ENCODE data around the gene LHB.

The LHB gene

GRCh38 chr19:48988860-48989259, 28.0 kb downstream of the LHB start:
- DNase-seq (ENCODE audit: low read depth) = no peak
- Histone ChIP-seq H3K27me3 (replicated peaks; ENCODE audit: control insufficient read depth, insufficient read depth, low read length) (no peaks in the 10 kb centered on the region), H3K4me3 (ENCODE audit: low read length) (no peak overlapping the region), H3K36me3 (ENCODE audit: control insufficient read depth, insufficient read depth, low read length, severe bottlenecking) (peaks cover 44% of the 10 kb centered on the region), H3K9me3 (ENCODE audit: control insufficient read depth, low read length) (no peaks in the 10 kb centered on the region), H3K9ac (ENCODE audit: low read length) (no peak overlapping the region), H3K4me1 (ENCODE audit: control insufficient read depth, insufficient read depth, low read length) (peaks cover 23% of the 10 kb centered on the region)

- Histone ChIP-seq H3K4me3 (ENCODE audit: low read length) (no peak overlapping the region), H3K27me3 (replicated peaks; ENCODE audit: control insufficient read depth, insufficient read depth, low read length) (no peaks in the 10 kb centered on the region), H3K9ac (ENCODE audit: low read length) (no peak overlapping the region), H3K9me3 (ENCODE audit: control insufficient read depth, low read length) (no peaks in the 10 kb centered on the region), H3K36me3 (ENCODE audit: control insufficient read depth, insufficient read depth, low read length, severe bottlenecking) (peaks cover 50% of the 10 kb centered on the region), H3K4me1 (ENCODE audit: control insufficient read depth, insufficient read depth, low read length) (peaks cover 23% of the 10 kb centered on the region)
- no peak for DNase-seq (ENCODE audit: low read depth)
Measured at GRCh38 chr19:48988286-48988685, 28.6 kb downstream of the LHB start.

GRCh38 chr19:48987323-48987722, 29.6 kb downstream of the LHB start:
- Histone ChIP-seq H3K4me1 (ENCODE audit: control insufficient read depth, insufficient read depth, low read length) (peaks cover 23% of the 10 kb centered on the region), H3K27me3 (replicated peaks; ENCODE audit: control insufficient read depth, insufficient read depth, low read length) (no peaks in the 10 kb centered on the region), H3K9me3 (ENCODE audit: control insufficient read depth, low read length) (no peaks in the 10 kb centered on the region), H3K36me3 (ENCODE audit: control insufficient read depth, insufficient read depth, low read length, severe bottlenecking) (peaks cover 59% of the 10 kb centered on the region), H3K9ac (ENCODE audit: low read length) (peak overlapping the region; percentile 0), H3K4me3 (ENCODE audit: low read length) (no peak overlapping the region)
- no peak for DNase-seq (ENCODE audit: low read depth)

- H3K9me3 ChIP-seq (ENCODE audit: control insufficient read depth, low read length) = no peaks in the 10 kb centered on the region
- no peaks in the 10 kb centered on the region for H3K27me3 ChIP-seq (replicated peaks; ENCODE audit: control insufficient read depth, insufficient read depth, low read length)
- H3K9ac ChIP-seq (ENCODE audit: low read length) = no peak overlapping the region
- DNase-seq (ENCODE audit: low read depth) = no peak
- peaks cover 70% of the 10 kb centered on the region for H3K36me3 ChIP-seq (ENCODE audit: control insufficient read depth, insufficient read depth, low read length, severe bottlenecking)
- H3K4me3 ChIP-seq (ENCODE audit: low read length) = no peak overlapping the region
- H3K4me1 ChIP-seq (ENCODE audit: control insufficient read depth, insufficient read depth, low read length) = peaks cover 17% of the 10 kb centered on the region
Measured at GRCh38 chr19:48986211-48986610, 30.7 kb downstream of the LHB start.

GRCh38 chr19:48985711-48986110, 31.2 kb downstream of the LHB start:
- no peaks in the 10 kb centered on the region for H3K27me3 ChIP-seq (replicated peaks; ENCODE audit: control insufficient read depth, insufficient read depth, low read length)
- no peak for DNase-seq (ENCODE audit: low read depth)
- no peak overlapping the region for H3K4me3 ChIP-seq (ENCODE audit: low read length)
- H3K4me1 ChIP-seq (ENCODE audit: control insufficient read depth, insufficient read depth, low read length) = peaks cover 12% of the 10 kb centered on the region
- H3K9me3 ChIP-seq (ENCODE audit: control insufficient read depth, low read length) = no peaks in the 10 kb centered on the region
- H3K36me3 ChIP-seq (ENCODE audit: control insufficient read depth, insufficient read depth, low read length, severe bottlenecking) = peaks cover 71% of the 10 kb centered on the region
- H3K9ac ChIP-seq (ENCODE audit: low read length) = no peak overlapping the region

- H3K4me1 ChIP-seq (ENCODE audit: control insufficient read depth, insufficient read depth, low read length) = no peaks in the 10 kb centered on the region
- H3K9me3 ChIP-seq (ENCODE audit: control insufficient read depth, low read length) = no peaks in the 10 kb centered on the region
- DNase-seq (ENCODE audit: low read depth) = no peak
- no peaks in the 10 kb centered on the region for H3K27me3 ChIP-seq (replicated peaks; ENCODE audit: control insufficient read depth, insufficient read depth, low read length)
- H3K36me3 ChIP-seq (ENCODE audit: control insufficient read depth, insufficient read depth, low read length, severe bottlenecking) = peaks cover 79% of the 10 kb centered on the region
- H3K9ac ChIP-seq (ENCODE audit: low read length) = no peak overlapping the region
- no peak overlapping the region for H3K4me3 ChIP-seq (ENCODE audit: low read length)
Measured at GRCh38 chr19:48982280-48982679, 34.6 kb downstream of the LHB start.

- H3K27me3 ChIP-seq (replicated peaks; ENCODE audit: control insufficient read depth, insufficient read depth, low read length) = no peaks in the 10 kb centered on the region
- no peak overlapping the region for H3K4me3 ChIP-seq (ENCODE audit: low read length)
- H3K9me3 ChIP-seq (ENCODE audit: control insufficient read depth, low read length) = no peaks in the 10 kb centered on the region
- no peaks in the 10 kb centered on the region for H3K4me1 ChIP-seq (ENCODE audit: control insufficient read depth, insufficient read depth, low read length)
- DNase-seq (ENCODE audit: low read depth) = no peak
- peaks cover 82% of the 10 kb centered on the region for H3K36me3 ChIP-seq (ENCODE audit: control insufficient read depth, insufficient read depth, low read length, severe bottlenecking)
- H3K9ac ChIP-seq (ENCODE audit: low read length) = no peak overlapping the region
Measured at GRCh38 chr19:48977061-48977460, 39.8 kb downstream of the LHB start.

GRCh38 chr19:48975947-48976847, 40.7 kb downstream of the LHB start:
- Histone ChIP-seq H3K9ac (ENCODE audit: low read length) (no peak overlapping the region), H3K4me1 (ENCODE audit: control insufficient read depth, insufficient read depth, low read length) (no peaks in the 10 kb centered on the region), H3K9me3 (ENCODE audit: control insufficient read depth, low read length) (no peaks in the 10 kb centered on the region), H3K36me3 (ENCODE audit: control insufficient read depth, insufficient read depth, low read length, severe bottlenecking) (peaks cover 80% of the 10 kb centered on the region), H3K4me3 (ENCODE audit: low read length) (no peak overlapping the region), H3K27me3 (replicated peaks; ENCODE audit: control insufficient read depth, insufficient read depth, low read length) (no peaks in the 10 kb centered on the region)
- no peak for DNase-seq (ENCODE audit: low read depth)

- no peak overlapping the region for H3K4me3 ChIP-seq (ENCODE audit: low read length)
- H3K9me3 ChIP-seq (ENCODE audit: control insufficient read depth, low read length) = no peaks in the 10 kb centered on the region
- H3K4me1 ChIP-seq (ENCODE audit: control insufficient read depth, insufficient read depth, low read length) = peaks cover 34% of the 10 kb centered on the region
- peak; percentile 89 for DNase-seq (ENCODE audit: low read depth)
- no peaks in the 10 kb centered on the region for H3K27me3 ChIP-seq (replicated peaks; ENCODE audit: control insufficient read depth, insufficient read depth, low read length)
- H3K36me3 ChIP-seq (ENCODE audit: control insufficient read depth, insufficient read depth, low read length, severe bottlenecking) = peaks cover 84% of the 10 kb centered on the region
- H3K9ac ChIP-seq (ENCODE audit: low read length) = no peak overlapping the region
Measured at GRCh38 chr19:48970923-48971395, 45.9 kb downstream of the LHB start.

GRCh38 chr19:48970139-48970766, 46.6 kb downstream of the LHB start:
- H3K4me1 ChIP-seq (ENCODE audit: control insufficient read depth, insufficient read depth, low read length) = peaks cover 34% of the 10 kb centered on the region
- H3K9ac ChIP-seq (ENCODE audit: low read length) = no peak overlapping the region
- DNase-seq (ENCODE audit: low read depth) = no peak
- H3K9me3 ChIP-seq (ENCODE audit: control insufficient read depth, low read length) = no peaks in the 10 kb centered on the region
- H3K4me3 ChIP-seq (ENCODE audit: low read length) = no peak overlapping the region
- no peaks in the 10 kb centered on the region for H3K27me3 ChIP-seq (replicated peaks; ENCODE audit: control insufficient read depth, insufficient read depth, low read length)
- H3K36me3 ChIP-seq (ENCODE audit: control insufficient read depth, insufficient read depth, low read length, severe bottlenecking) = peaks cover 79% of the 10 kb centered on the region

GRCh38 chr19:48969276-48970138, 47.4 kb downstream of the LHB start:
- DNase-seq (ENCODE audit: low read depth) = peak; percentile 34
- peaks cover 37% of the 10 kb centered on the region for H3K4me1 ChIP-seq (ENCODE audit: control insufficient read depth, insufficient read depth, low read length)
- H3K9me3 ChIP-seq (ENCODE audit: control insufficient read depth, low read length) = no peaks in the 10 kb centered on the region
- H3K4me3 ChIP-seq (ENCODE audit: low read length) = no peak overlapping the region
- H3K27me3 ChIP-seq (replicated peaks; ENCODE audit: control insufficient read depth, insufficient read depth, low read length) = no peaks in the 10 kb centered on the region
- H3K9ac ChIP-seq (ENCODE audit: low read length) = no peak overlapping the region
- H3K36me3 ChIP-seq (ENCODE audit: control insufficient read depth, insufficient read depth, low read length, severe bottlenecking) = peaks cover 72% of the 10 kb centered on the region

Measured in adipocyte (in vitro differentiated cells).